ENCODE data around the gene HIVEP1.
"Not testable (repeated sequence)": the region's sequence is repeated elsewhere in the genome, so short reads cannot be mapped to it uniquely, and the experiment has no call there.

HIVEP1 gene

DNA sequence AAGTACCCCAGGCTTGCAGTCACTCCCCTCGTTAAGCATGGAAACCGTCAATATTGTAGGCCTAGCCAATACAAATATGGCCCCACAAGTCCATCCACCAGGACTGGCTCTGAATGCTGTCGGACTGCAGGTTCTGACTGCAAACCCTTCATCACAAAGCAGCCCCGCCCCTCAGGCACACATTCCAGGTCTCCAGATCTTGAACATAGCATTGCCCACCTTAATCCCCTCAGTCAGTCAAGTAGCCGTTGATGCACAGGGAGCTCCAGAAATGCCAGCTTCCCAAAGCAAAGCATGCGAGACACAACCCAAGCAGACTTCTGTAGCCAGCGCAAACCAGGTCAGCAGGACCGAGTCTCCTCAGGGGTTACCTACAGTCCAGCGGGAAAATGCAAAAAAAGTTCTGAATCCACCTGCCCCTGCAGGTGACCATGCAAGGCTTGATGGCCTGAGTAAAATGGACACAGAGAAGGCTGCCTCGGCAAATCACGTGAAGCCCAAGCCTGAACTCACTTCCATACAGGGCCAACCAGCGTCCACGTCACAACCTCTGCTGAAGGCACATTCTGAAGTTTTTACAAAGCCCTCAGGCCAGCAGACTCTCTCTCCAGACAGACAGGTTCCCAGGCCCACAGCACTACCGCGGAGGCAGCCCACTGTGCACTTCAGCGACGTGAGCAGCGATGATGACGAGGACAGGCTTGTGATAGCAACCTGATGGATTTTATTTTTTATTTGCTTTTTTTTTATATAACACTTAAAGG, 151.8 kb downstream of the HIVEP1 start:
- no peak for DNase-seq

DNA sequence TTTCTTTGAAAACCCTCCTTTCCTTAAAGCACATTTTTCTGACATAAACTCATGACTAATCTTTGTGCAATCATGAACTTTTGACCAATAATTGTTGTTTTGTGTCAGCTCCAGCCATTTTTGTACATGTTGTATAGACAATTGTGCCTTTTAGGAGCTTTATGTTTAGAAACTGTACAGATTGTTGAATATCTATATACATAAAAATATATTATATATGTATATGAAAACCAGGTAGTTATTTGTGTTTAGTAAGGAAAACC, 152.3 kb downstream of the HIVEP1 start:
- no peak for DNase-seq

DNA sequence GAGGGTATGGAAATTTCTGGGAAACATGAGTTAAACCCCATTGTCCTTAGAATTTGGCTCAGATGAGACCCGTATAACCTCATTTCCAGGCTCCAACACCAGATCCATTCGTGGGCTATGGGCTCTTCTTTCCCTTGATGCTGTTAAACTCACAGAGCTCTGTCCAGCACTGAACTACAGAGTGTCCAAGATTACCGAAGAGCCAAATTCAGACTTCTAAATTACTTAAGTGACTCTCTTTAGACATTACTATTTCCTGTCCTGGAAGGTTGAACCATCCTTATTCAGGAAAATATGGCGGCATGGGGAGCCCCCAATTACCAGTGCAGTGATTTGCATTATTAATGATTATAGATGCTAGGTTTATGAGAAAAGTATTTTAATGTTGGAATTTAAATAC, 153.2 kb downstream of the HIVEP1 start:
- no peak for DNase-seq

DNA sequence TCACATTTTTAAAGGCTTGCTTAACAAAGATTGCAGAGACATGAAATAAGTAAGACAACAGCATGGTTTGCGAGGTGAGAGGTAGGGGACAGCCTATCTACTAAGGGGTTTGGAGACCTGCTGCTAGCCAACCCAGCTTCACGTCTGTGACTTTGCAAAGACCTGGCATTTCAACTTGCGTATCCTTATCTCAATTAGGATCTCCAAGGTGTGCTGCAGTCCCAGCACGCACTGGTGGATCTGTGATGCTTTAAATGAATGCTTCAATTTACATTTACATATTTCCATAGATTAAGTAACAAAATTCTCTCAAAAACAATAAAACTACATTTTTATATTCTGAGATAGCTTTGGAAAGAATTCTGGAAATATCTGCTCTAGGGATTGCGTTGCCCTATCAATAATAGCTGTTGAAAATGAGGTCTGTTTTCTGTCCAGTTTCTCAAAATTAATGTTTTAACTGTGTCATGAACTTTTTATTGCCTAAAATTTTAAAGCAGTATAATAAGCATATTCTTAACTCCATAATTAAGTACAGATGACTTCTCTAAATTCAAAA, 153.7 kb downstream of the HIVEP1 start:
- DNase-seq: no peak

DNA sequence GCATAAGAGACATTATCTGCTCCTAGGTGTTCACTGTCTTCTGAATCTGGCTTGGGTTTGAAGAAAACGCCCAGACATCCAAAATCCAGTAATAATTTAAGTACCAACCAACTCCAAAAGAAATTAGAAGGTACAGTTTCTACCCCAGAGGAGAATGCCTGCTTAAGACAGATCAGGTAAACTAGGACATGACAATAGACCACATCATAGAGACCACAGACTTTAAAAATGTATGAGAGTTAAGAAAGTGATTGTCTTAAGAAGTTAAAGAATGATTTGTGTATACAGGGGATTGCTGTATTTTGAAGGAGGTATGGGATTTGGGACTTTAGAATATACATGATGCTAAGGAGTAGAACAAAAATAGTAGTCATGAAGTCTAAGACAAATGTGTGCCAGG, 157.3 kb downstream of the HIVEP1 start:
- no peak for DNase-seq

DNA sequence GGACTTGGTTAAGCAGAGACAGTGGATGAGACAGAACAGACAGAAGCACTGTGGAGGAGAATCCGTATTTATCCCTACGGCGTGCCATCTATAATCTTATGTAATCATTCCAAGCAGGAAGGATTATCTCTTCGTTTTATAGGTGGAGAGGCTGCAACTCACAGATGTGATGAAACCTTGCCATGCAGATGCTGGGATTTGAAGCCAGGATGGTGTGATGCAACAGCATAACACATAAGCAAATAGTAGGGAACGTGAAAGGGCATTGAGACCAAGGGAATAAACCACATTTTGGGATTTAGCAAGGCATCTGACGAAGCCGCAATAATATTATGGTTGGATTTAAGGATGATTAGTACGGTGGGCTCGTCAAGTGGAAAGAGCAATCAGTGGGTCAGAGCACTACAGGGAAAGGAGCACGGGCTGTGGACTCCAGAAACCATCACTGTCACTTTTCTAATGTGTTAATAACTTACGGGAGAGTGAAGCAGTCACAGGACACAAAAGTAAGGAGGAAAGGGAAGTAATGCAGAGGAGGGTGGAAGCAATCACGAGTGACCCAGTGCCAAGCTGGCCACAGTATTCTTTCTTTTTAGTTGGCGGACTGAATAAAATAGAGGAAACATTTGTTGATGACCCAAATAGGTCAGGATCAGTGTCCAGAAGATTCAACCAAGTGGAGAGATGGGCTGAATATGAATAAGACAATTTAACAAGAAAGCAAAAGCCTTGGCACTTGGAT, 158.4 kb downstream of the HIVEP1 start:
- DNase-seq: no peak

DNA sequence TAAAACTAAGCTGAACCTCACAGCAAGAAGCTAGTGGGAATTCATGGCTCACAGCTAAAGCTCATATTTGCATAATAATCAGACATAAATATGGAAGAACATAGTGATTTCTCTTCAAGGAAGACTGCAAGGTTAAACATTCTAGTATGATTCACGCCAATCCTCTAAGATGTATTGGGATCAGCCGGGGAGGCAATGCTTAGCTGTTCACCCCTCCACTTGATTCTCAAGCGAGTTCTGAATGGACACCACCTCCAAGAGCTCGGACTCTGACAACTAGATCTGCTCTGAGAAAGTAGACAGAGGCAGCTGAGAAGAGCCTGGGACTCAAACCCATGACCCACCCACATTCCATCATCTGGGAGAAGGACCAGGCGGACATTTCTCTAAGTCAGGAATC, 159.6 kb downstream of the HIVEP1 start:
- no peak for DNase-seq

DNA sequence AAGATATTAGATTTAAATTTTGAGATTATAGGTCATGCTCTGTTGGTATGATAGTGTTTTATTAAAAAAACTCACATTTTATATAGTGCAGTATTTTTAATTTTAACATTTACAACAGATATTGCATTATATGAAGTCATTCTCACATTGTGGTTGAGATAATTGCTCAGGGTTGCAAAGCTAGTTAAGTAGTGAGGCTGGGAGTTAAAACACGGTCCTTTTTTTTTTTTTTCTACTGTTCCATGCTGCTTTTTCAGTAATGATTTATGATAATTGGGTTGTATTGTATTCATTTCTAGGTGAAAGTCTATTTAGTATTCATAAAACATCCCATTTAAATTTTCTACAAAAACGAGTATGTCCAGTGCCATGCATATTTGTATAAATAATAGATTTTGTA, 160.5 kb downstream of the HIVEP1 start:
- no peak for DNase-seq

DNA sequence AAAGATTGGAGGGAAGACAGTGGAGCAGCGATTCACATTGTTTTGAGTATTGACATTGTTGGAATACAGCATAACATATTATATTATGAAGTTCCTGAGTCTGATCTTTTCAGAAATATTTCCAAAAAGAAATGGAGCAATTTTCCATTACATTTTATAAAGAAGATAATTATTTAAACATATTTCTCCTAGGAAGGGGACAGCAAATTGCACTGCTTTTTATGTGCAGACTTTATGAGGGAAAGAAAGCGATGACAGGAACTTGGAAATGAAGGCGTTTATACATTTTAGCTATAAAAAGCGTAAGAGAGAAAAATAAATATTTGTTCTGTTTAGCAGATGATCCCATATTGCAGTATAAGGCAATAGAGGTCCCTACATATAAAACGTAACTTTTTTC, 161.1 kb downstream of the HIVEP1 start:
- no peak for DNase-seq

DNA sequence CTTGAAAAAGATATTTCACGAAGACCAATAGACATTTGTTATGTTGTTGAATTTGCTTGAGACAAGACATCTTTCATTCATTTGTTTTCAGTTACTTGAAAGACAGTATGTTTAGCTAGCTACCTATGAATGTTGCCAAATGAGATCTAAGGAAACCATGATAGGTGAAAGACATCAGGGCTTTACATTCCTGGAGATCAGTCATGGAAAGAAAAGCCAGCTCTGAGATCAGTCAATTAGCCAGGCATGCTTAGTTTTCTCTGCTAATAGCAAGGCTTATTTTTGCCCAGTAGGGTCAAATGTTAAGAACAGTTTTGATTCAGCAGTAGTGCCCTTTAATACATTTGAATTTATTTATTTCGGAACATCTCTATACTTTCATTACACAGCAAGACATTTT, 161.5 kb downstream of the HIVEP1 start:
- no peak for DNase-seq

DNA sequence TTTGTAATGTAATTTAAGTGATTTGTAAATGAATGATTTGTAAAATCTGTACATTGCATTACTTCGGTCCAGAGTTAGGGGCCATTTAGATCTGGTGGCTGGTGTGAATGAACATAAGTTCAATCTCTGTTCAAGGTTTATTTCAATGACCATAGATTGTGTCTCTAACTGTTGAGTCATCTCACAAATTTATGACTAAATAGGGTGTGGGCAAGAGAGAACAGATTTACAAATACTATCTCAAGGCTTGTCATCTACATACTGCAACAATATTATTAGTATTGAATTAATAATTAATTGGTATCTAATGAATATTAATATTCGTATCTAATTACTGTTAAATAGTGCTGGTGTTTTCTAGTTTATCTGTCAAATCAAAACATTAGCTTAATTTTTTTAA, 162.8 kb downstream of the HIVEP1 start:
- DNase-seq: no peak

DNA sequence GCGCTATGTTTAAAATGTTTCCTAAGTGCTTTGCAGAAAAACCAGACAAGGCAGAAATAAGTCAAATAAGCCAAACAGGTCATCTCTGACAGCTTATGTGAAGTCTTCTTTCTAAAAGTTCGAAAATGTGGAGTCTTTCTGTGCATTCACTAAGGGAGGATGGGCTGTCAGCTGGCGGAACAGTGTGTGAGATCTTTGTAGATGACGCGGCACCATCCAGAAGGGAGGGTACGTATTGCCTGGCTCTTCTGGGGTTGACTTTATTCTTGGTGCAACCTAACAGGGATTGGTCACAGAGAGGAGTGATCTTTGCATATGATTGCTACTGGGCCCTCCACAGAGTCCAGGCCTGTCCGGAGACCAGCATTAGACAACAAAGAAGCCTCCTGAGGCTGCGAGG, 163.5 kb downstream of the HIVEP1 start:
- DNase-seq: no peak

DNA sequence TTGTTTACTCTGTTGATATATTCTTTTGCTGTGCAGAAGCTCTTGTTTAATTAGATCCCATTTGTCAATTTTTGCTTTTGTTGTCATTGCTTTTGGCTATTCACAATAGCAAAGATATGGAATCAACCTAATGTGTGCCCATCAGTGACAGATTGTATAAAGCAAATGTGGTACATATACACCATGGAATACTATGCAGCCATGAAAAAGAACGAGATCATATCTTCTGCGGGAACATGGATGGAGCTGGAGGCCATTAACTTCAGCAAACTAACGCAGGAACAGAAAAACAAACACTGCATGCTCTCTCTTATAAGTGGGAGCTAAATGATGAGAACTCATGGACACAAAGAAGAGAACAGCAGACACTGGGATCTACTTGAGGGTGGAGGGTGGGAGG, 164.7 kb downstream of the HIVEP1 start:
- not testable (repeated sequence) for DNase-seq

DNA sequence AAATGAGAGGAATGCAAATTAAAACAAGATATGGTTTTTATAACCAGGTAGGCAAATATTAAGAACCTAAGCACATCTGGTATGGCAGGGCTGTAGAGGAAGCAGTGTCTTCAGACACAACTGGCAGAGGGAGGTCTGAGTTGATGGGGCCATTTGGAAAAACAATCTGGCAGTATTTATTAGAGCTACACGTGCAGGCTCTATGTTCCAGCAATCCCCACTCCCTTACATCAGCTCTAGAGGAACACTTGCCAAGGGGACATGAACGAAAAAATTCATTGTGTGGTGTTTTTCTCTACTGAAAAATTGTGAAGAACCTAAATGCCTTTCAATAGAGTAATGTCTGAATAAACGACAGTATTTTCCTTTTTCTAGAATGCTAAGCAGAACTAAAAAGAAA, 166.4 kb downstream of the HIVEP1 start:
- no peak for DNase-seq

DNA sequence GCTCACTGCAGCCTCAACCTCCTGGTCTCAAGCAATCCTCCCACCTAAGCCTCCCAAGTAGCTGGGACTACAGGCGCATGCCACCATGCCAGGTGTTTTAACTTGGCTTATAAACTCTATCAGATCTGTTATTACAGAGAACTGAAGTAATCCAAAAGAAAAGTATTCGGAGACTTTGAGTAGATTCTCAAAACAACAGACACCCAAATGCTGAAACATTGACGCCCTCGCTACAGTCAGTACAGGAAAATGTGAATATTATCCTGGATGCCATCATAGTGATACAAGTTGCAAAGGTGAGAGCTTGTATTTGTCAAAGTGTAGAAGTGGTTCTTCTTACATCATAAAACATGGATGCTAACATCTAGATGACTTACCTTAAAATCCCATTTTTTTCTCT, 169.4 kb downstream of the HIVEP1 start:
- no peak for DNase-seq

DNA sequence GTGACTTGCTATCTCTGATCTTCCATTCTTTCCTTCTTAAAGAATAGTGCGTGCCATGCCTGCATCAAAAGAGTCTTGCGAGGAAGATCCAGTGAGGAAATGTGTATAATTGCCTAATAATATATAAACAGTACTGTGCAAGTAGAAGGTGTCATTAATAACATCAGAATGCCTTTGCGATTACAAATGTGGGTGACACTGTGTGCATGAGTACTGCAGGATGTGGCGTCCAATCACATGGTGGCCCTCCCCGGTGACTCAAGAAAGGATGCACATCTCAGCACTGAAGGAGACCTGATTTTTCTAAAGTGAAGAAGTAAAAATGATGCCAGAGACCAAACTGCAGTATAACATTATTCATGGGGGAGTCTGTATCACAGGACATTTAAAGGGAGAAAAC, 170.6 kb downstream of the HIVEP1 start:
- DNase-seq: no peak

DNA sequence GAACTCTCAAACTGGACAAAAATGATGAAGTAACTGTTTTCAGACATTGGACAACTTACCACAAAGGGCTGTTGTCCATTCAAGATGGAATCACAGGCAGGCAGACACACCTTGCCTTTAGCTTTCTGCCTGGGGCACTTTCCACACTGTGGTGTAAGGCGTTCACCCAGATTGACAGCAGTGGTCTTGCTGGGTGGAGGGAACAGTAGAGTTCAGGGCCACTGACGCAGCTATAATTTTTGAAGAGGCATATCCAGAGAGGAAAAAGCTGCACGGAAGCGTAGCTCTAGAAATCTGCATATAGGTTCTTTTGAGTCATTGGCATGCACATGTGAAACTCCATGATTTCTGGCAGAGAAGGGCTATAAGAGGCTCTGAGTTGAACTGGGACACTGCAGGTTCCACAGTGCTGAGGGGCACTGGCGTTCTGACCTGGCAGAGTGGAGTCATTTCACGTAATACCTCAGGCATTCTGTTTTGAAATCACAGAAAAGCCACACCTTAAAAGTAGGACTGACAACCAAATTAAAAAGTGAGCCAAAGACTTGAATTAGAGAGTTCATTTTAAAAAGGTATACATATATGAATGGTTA, 173.1 kb downstream of the HIVEP1 start:
- DNase-seq: no peak

DNA sequence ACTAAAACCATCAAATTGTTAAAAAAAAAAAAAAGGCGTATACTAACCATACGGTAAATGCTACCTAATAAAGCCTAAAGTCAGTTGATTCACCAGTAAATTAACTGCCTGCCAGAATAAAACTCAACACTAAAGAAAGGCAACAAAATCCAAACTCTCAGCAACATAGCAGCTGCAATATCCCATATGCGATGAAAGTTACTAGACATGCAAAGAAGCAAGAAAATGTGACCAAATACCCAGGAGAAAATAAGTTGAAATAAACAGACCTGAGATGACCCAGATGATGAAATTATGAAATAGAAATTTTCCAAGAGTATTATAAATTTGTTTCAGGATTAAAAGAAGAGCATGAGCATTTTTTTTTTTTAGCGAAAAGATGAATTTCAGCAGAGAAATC, 174.4 kb downstream of the HIVEP1 start:
- no peak for DNase-seq

DNA sequence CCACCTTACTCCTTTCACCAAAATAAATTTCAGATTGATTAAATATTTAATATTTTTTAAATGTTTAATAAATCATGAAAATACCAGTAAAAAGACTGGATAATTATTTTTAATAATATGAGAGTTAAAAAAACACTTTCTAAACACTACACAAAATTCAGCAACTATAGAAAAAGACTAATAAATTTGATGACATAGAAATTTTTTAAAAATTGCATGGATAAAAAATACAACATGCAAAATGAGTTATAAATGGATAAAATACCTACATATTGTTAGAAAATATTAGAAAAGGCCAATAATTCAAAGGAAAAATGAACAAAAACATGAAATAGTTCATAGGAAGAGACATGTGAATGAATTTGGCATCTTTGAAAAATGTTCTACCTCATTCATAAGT, 177.0 kb downstream of the HIVEP1 start:
- no peak for DNase-seq

DNA sequence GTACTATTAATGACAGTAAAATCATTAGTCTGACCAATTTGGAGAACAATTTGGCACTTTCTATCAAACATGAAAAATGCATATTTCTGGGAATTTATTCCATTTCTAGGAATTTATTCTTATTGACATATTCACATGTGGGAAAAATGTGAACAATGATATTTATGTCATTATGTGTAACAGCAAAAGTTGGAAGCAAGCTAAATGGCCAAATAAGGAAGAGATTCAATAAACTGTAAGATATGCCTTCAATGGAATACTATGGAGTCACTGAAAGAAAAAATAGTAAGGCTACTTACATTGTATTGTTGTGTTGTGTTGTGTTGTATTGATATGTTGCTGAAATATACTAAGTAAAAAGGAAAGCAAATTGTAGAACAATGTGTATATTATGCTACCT, 177.5 kb downstream of the HIVEP1 start:
- DNase-seq: no peak

DNA sequence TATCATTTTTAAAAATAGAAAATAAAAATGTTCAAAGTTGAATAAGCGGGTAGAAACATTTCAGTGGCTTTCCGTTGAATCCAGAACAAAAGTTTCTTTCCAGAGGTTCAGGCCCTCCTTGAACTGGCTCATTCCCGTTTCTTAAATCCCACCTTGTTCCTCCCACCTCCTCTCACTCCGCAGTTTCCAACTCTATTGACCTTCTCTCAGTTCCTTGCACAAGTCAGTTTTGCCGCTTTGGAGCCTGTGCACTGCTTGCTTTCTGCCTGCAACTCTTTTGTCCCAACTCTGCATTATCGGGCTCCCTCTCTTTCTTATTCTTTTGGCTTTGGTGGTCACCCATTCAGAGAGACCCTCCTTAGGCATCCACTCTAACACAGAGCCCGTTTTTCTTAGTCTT, 178.1 kb downstream of the HIVEP1 start:
- no peak for DNase-seq

DNA sequence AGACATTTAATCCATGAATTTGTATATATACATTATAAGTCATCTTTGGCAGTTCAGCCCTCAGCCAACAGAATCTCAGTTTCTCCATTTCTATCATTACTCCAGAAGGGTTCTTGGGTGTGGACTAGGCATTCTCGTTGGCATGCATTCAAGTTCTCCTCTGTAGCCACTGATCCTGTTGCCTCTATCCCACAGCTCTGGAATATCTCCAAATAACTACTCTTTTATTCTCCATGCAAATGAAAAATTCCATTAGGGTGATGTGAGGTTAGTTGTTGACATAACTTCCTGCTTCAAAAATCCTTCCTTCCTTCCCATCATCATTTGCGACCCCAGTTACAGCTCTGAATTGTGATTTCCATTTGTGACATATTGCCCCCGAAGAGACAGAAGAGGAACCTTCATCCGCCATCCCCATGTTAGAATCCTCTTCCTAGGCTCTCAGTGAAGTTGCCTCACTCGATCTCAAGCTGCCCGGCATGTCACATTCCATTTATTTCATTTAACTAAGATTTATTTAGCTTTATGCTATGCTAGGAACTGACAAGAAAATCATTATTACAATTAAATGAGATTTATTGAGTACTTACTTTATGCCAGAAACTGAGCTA, 184.3 kb downstream of the HIVEP1 start:
- no peak for DNase-seq

DNA sequence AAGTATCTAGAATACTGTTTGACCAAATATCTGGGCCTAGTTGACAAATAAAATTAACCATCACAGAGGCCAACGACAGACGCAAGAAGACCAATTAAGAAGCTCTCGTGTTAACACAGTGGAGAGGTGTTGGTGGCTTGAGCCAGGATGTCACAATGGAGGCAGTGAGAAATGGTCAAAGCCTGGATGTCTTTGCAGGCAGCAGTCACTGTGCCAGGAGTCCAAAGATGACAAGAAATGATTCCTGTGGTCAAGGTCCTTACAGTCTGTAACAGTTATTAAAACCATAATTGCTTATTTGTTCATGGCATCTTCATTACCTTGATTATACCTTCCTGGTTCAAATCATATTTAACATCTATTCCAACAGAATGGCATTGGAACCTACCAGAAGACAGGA, 186.7 kb downstream of the HIVEP1 start:
- DNase-seq: no peak

DNA sequence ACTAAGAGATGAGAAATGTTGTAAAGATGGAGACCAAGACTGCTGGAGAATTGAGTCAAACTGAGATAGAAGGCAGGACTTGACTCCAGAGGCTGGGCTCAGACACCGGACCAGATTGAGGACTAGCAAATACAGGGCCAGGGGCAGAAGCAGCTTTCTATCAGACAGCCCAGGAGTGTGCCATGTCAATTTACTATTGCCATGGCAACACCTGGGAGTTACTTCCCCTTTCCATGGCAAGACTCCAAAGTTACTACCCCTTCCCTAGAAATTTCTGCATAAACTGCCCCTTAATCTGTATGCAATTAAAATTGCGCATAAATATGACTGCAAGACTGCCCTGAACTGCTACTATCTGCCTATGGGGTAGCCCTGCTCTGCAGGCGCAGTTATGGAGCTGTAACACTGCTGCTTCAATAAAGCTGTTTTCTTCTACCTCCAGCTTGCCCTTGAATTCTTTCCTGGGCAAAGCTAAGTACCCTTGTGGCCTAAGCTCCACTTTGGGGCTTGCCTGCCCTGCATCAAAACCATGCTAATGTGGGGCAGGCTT, 188.0 kb downstream of the HIVEP1 start:
- no peak for DNase-seq

All from CD4-positive, alpha-beta T cell treated with Interleukin-6 for 4 hours (primary cell).